ENCODE results near the gene KCNMA1. TPM values are rescaled to one million over a fixed set of nuclear protein-coding genes. Genes with fewer than 3 reads are reported as not detected.
A peak's percentile ranks its signal among the peaks of the same experiment; 100 is the strongest.

Gene KCNMA1
- total RNA-seq, 1 donor from 2014 or later = 15.8 TPM

DNA sequence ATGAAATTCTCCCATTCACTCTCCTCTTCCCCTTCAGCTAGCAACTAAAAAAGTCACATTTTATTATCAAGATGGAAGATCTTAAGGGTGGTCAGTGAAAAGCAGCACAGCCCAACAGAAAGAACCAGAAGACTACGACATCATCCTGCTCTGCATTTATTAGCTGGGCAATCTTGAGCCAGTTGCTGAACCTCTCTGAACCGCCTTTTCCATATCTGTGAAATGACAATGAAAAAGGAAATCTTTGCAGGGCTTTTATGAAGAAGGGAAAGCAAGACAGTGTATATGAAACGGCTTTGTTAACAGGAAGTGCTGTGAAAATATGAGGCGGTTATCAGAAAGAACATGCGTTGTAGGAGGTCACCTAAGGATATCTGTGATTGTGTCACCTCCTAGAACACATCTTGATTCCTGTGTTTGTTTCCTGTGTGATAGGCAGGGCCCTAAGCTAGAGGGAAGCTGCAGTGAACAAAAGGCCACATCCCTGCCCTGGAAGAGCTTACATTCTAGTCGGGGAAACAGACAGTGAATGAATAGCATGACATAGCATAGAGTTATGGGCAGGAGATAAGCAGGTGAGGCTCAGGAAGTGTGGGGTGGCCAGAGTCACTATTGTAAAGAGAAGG lies 36.0 kb upstream of the KCNMA1 start:
- no peaks in the 10 kb centered on the region for H3K36me3 ChIP-seq (ENCODE audit: control insufficient read depth, insufficient read depth, low read length)
- H3K4me3 ChIP-seq (ENCODE audit: low read depth, low read length) = no peak overlapping the region
- DNase-seq (ENCODE audit: low read depth) = no peak
- no peak for FAIRE-seq
- H3K27me3 ChIP-seq (ENCODE audit: control insufficient read depth, insufficient read depth, low read length) = peaks cover 6% of the 10 kb centered on the region
- TF ChIP-seq, protein P1, sequence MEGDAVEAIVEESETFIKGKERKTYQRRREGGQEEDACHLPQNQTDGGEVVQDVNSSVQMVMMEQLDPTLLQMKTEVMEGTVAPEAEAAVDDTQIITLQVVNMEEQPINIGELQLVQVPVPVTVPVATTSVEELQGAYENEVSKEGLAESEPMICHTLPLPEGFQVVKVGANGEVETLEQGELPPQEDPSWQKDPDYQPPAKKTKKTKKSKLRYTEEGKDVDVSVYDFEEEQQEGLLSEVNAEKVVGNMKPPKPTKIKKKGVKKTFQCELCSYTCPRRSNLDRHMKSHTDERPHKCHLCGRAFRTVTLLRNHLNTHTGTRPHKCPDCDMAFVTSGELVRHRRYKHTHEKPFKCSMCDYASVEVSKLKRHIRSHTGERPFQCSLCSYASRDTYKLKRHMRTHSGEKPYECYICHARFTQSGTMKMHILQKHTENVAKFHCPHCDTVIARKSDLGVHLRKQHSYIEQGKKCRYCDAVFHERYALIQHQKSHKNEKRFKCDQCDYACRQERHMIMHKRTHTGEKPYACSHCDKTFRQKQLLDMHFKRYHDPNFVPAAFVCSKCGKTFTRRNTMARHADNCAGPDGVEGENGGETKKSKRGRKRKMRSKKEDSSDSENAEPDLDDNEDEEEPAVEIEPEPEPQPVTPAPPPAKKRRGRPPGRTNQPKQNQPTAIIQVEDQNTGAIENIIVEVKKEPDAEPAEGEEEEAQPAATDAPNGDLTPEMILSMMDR (IDR thresholded peaks at IDR 0.05; ENCODE audit: insufficient read depth, low read length, severe bottlenecking) = no peak

DNA sequence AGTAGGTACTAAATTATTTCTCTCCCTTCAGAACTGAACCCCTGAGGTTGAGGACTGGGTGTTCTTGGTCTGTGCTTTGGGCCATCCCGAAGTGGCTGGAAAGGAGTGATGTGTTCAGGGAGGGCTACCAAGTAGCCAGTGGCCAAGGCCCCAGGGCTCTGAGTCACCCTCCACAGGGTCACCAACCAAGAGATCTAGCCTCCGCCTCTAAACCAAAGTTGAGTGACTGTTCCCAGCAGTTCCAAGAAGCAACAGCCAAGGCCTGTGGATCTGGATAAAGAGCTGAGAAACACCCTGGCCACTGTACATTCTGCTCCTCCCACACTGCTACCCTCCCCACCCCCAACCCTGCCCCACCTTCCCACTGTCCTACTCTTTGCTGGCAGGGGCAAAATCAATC lies 35.5 kb upstream of the KCNMA1 start:
- DNase-seq (ENCODE audit: low read depth) (no peak), FAIRE-seq (no peak)
- no peaks in the 10 kb centered on the region for H3K36me3 ChIP-seq (ENCODE audit: control insufficient read depth, insufficient read depth, low read length)
- TF ChIP-seq, protein P1 (IDR thresholded peaks at IDR 0.05; ENCODE audit: insufficient read depth, low read length, severe bottlenecking) = no peak
- H3K4me3 ChIP-seq (ENCODE audit: low read depth, low read length) = no peak overlapping the region
- peaks cover 5% of the 10 kb centered on the region for H3K27me3 ChIP-seq (ENCODE audit: control insufficient read depth, insufficient read depth, low read length)

DNA sequence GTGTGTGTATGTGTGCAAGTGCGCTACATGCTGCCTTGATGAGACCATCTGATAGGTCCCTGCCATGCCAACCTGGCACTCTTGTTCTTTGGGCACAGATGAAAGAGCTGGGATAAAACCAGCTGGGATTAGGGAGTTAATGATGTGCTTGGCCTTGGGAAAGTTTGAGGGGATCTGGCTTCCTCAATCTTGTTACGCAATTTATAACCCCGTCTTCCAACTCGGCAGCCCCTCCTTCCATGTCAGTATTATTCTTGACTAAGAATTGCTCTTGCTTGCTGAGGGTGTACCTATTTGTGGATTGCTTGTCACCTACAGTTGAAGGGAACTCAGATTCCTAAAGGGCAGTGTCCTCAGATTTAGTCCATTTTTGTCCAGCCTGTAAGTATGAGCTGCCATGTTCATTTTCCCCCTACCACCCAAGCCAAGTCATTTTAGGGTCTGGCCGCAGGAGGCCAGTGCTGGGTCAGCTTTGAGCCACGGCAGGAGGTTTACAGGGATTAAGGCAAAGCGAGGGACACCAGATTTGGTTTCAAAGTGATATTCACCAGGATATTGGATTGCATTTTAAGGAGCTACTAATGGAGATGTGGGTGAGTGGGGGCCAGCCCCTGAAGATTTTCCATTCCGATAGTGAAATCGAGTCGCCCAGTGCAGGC lies 34.1 kb upstream of the KCNMA1 start:
- TF ChIP-seq, protein P1 (IDR thresholded peaks at IDR 0.05; ENCODE audit: insufficient read depth, low read length, severe bottlenecking) = no peak
- H3K4me3 ChIP-seq (ENCODE audit: low read depth, low read length) = no peak overlapping the region
- no peak for FAIRE-seq
- H3K36me3 ChIP-seq (ENCODE audit: control insufficient read depth, insufficient read depth, low read length) = no peaks in the 10 kb centered on the region
- H3K27me3 ChIP-seq (ENCODE audit: control insufficient read depth, insufficient read depth, low read length) = peaks cover 3% of the 10 kb centered on the region
- DNase-seq (ENCODE audit: low read depth) = no peak

- TF ChIP-seq, protein P1 (IDR thresholded peaks at IDR 0.05; ENCODE audit: insufficient read depth, low read length, severe bottlenecking) = no peak
- H3K36me3 ChIP-seq (ENCODE audit: control insufficient read depth, insufficient read depth, low read length) = no peaks in the 10 kb centered on the region
- peaks cover 3% of the 10 kb centered on the region for H3K27me3 ChIP-seq (ENCODE audit: control insufficient read depth, insufficient read depth, low read length)
- DNase-seq (ENCODE audit: low read depth) (no peak), FAIRE-seq (no peak)
- H3K4me3 ChIP-seq (ENCODE audit: low read depth, low read length) = no peak overlapping the region
These were observed 33.3 kb upstream of the KCNMA1 start for GRCh38 chr10:77670817-77671443.

- TF ChIP-seq, protein P1 (IDR thresholded peaks at IDR 0.05; ENCODE audit: insufficient read depth, low read length, severe bottlenecking) = no peak
- FAIRE-seq = no peak
- peaks cover 3% of the 10 kb centered on the region for H3K27me3 ChIP-seq (ENCODE audit: control insufficient read depth, insufficient read depth, low read length)
- H3K36me3 ChIP-seq (ENCODE audit: control insufficient read depth, insufficient read depth, low read length) = no peaks in the 10 kb centered on the region
- H3K4me3 ChIP-seq (ENCODE audit: low read depth, low read length) = no peak overlapping the region
- peak; percentile 22 for DNase-seq (ENCODE audit: low read depth)
These were observed 32.3 kb upstream of the KCNMA1 start for GRCh38 chr10:77669892-77670291.

Measured in bronchial epithelial cell (primary cell).